Lower leg skin (tissue), 4 donors: ENCODE results near the gene TMEM134. TPM values are rescaled to one million over a fixed set of nuclear protein-coding genes. Genes with fewer than 3 reads are reported as not detected.
"Not testable (repeated sequence)": the region's sequence is repeated elsewhere in the genome, so short reads cannot be mapped to it uniquely, and the experiment has no call there.

Experiments
- DNase-seq, 2 donors: peaks; one replicate each; pipeline ENCODE4 v3.0.0-alpha.2; 2019; ENCODE audit warnings: low spot score in 2 of 2
- H3K4me3 ChIP-seq: fragments of 200-600 bp; sonication (generic); 2 replicates; pipeline ENCODE4 v1.5.1; 2017; ENCODE audit warnings: mild to moderate bottlenecking, low read depth; ENCODE audit not compliant: poor library complexity, severe bottlenecking
- POLR2A ChIP-seq, 2 donors: fragments of 450-650 bp; IDR thresholded peaks; one replicate each; pipeline ENCODE4 v1.6.1; 2016 to 2017; ENCODE audit warnings: antibody characterized with exemption in 2 of 2, mild to moderate bottlenecking in 1 of 2, moderate library complexity in 1 of 2
- WGBS, 2 donors: methylation state at CpG; one replicate each; pipeline ENCODE4 v1.1.5; 2018; 5-methylcytosine and 5-hydroxymethylcytosine counted together
- intact Hi-C: fragments of 100-400 bp; cut with DNase I; formaldehyde crosslinking; loops from one replicate; pipeline ENCODE4 v1.15.0; 2023; ENCODE audit warnings: low total_unique reads
- total RNA-seq, 4 donors: library from RNA; depleted of rRNA; stranded (reverse); fragments of >200 nt; gene quantifications; one replicate each; pipeline ENCODE4 v1.1.0, GENCODE V29; 2016
- TF ChIP-seq, protein P1 (sequence below), 3 donors: fragments of 450-650 bp; IDR thresholded peaks; one replicate each; pipeline ENCODE4 v1.5.1; 2016; ENCODE audit warnings: antibody characterized with exemption in 3 of 3, mild to moderate bottlenecking in 3 of 3, moderate library complexity in 2 of 3

The TMEM134 gene
- total RNA-seq, 4 donors from 2014 or later: 202 to 374 (median 252) TPM

GRCh38 chr11:67429722-67430121 lies 39.3 kb downstream of the TMEM134 start:
- WGBS, 2 donors: 49 to 54% methylated on average over 11 of the region's 11 CpGs
- H3K4me3 ChIP-seq: no peak overlapping the region
- intact Hi-C loops: no loop called here
- no peak for DNase-seq
- TF ChIP-seq, protein P1, sequence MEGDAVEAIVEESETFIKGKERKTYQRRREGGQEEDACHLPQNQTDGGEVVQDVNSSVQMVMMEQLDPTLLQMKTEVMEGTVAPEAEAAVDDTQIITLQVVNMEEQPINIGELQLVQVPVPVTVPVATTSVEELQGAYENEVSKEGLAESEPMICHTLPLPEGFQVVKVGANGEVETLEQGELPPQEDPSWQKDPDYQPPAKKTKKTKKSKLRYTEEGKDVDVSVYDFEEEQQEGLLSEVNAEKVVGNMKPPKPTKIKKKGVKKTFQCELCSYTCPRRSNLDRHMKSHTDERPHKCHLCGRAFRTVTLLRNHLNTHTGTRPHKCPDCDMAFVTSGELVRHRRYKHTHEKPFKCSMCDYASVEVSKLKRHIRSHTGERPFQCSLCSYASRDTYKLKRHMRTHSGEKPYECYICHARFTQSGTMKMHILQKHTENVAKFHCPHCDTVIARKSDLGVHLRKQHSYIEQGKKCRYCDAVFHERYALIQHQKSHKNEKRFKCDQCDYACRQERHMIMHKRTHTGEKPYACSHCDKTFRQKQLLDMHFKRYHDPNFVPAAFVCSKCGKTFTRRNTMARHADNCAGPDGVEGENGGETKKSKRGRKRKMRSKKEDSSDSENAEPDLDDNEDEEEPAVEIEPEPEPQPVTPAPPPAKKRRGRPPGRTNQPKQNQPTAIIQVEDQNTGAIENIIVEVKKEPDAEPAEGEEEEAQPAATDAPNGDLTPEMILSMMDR (IDR thresholded peaks at IDR 0.05): no peak
- TF ChIP-seq POLR2A (IDR thresholded peaks at IDR 0.05): no peak

DNA sequence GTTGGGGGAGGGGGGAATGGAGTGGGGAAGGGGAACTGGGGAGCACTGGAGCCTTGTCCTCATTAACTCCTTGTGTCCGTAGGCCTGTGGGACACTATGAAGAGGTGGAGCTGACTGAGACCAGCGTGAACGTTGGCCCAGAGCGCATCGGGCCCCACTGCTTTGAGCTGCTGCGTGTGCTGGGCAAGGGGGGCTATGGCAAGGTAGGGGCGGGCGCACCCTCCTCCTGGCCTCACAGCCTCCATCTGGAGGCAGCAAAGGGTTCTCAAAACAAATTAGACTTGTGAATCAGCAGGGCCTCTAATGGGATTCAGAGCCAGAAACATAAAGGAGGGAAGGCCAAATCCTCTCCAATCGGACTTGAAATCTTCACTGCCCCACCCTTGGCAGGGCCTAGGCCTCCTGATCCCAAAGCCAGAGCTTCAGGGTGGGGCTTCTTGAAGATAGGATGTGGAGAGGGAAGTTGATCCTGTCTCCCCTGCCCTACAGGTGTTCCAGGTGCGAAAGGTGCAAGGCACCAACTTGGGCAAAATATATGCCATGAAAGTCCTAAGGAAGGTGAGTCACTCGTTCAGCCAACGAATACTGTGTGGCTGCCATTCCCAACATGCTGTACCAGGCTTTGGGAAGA lies 39.9 kb downstream of the TMEM134 start:
- 23 to 39% methylated on average over 12 of the region's 12 CpGs for WGBS, 2 donors
- DNase-seq: peak in 1 of 2 donors; percentile 55
- intact Hi-C loops: no loop called here
- TF ChIP-seq, protein P1 (IDR thresholded peaks at IDR 0.05): no peak
- TF ChIP-seq POLR2A (IDR thresholded peaks at IDR 0.05): no peak
- H3K4me3 ChIP-seq: peak overlapping the region; percentile 82

DNA sequence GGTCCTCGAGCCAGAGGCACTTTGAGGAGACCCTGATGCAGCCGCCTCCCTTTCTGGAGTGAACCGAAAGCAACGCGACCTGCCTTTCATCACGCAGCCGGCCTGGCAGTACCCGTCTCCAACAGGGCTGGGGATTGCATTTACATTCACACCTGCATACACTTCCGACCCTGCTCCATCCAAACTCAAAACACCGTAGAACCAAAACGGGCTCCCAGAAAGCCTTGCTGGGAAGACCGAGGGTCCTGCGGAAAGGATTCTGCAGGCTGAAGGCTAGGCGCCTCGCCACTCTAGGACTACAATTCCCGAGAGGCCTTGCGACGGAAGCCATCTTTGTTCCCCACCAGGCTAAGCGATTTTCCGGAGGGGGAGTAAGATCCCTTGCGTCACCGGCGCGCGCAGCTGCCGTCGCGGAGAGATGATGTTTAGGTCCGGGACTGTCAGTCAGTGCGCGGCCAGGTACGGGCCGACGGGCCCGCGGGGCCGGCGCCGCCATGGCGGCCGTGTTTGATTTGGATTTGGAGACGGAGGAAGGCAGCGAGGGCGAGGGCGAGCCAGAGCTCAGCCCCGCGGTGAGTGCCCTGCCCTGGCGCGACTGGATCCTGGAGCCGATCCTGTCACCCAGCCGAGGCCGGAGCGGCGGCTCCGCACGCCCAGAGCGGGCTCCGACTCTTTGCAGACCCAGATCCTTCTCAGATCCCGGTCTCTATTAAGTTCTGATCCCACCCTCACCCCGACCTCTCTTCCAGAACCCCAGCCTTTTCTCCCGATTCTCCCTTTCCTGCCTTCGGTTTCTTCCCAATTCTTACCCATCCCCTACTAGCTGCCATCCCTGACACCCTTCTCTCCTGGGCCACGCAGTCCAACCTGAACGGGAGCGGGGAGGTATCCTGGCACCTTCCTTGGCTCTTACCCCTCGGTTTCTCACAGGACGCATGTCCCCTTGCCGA lies 40.7 kb downstream of the TMEM134 start, which contains the start of gene RPS6KB2:
TSS of gene RPS6KB2 (plus strand) at position 443 of the 950 bp plus-strand sequence. CDS start at position 495, 52 bp downstream.
- TF ChIP-seq, protein P1 (IDR thresholded peaks at IDR 0.05): no peak
- TF ChIP-seq POLR2A (IDR thresholded peaks at IDR 0.05): peak in 1 of 2 donors; percentile 79
- 1% methylated on average over 51 to 52 of the region's 68 CpGs for WGBS, 2 donors
- peak; percentile 99 to 100 for DNase-seq
- intact Hi-C loops: no loop called here
- peak within 1 kb of the TSS; percentile 82 for H3K4me3 ChIP-seq

DNA sequence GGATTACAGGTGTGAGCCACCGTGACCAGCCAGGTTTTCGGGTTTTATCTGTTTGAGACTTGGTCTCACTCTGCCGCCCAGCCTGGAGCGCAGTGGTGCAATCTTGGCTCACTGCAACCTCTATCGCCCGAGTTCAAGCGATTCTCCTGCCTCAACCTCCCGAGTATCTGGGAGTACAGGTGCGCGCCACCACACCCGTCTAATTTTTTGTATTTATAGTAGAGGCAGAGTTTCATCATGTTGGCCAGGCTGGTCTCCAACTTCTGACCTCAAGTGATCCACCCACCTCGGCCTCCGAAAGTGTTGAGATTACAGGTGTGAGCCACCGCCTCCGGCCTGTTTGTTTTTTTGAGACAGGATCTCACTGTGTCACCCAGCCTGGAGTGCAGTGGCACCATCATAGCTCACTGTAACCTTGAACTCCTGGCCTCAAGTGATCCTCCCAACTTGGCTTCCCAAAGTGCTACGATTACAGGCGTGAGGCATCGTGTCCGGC lies 41.6 kb downstream of the TMEM134 start:
- H3K4me3 ChIP-seq, intact Hi-C loops, DNase-seq: not testable (repeated sequence)
- 72 to 76% methylated on average over 19 of the region's 19 CpGs for WGBS, 2 donors

- intact Hi-C loops: no loop called here
- TF ChIP-seq, protein P1 (IDR thresholded peaks at IDR 0.05): no peak
- no peak for TF ChIP-seq POLR2A (IDR thresholded peaks at IDR 0.05)
- no peak overlapping the region for H3K4me3 ChIP-seq
- WGBS, 2 donors: 87 to 90% methylated on average over 13 to 26 of the region's 34 CpGs
- DNase-seq: no peak
These were observed 45.0 kb downstream of the TMEM134 start for GRCh38 chr11:67423891-67424613.
